Neutrophil (primary cell): ENCODE measurements around the gene COLGALT1.

Experiments
- H3K27ac ChIP-seq: fragments of 200-600 bp; sonication (generic); 2 replicates; pipeline ENCODE4 v1.5.1; 2016; ENCODE audit warnings: mild to moderate bottlenecking, moderate library complexity
- H3K27me3 ChIP-seq: fragments of 200-600 bp; sonication (generic); 2 replicates; pipeline ENCODE4 v1.6.0; 2016; ENCODE audit warnings: mild to moderate bottlenecking
- H3K36me3 ChIP-seq: fragments of 200-600 bp; sonication (generic); 2 replicates; pipeline ENCODE4 v1.5.1; 2017
- H3K4me1 ChIP-seq, 2 experiments: fragments of 200-600 bp in 1 of 2; sonication (generic) in 1 of 2; 1 replicate in 1 of 2; 2 replicates in 1 of 2; pipeline versions ENCODE4 v1.5.1 to v1.6.1; 2013 to 2016; ENCODE audit warnings: low read depth in 1 of 2, low read length in 1 of 2, mild to moderate bottlenecking in 1 of 2, moderate library complexity in 1 of 2; ENCODE audit not compliant: control insufficient read depth in 1 of 2, insufficient read depth in 1 of 2
- H3K4me3 ChIP-seq, 2 experiments: fragments of 200-600 bp in 1 of 2; sonication (generic) in 1 of 2; 1 replicate in 1 of 2; 2 replicates in 1 of 2; pipeline ENCODE4 v1.5.1; 2013 to 2016; ENCODE audit warnings: low read depth in 1 of 2, low read length in 1 of 2, mild to moderate bottlenecking in 1 of 2, moderate library complexity in 1 of 2
- H3K9me3 ChIP-seq: fragments of 200-600 bp; sonication (generic); 2 replicates; pipeline ENCODE4 v1.5.1; 2016
- CTCF ChIP-seq: fragments of 200-600 bp; sonication (generic); IDR thresholded peaks from 2 replicates; pipeline ENCODE4 v1.5.1; 2016; ENCODE audit warnings: antibody characterized with exemption

The COLGALT1 gene

DNA sequence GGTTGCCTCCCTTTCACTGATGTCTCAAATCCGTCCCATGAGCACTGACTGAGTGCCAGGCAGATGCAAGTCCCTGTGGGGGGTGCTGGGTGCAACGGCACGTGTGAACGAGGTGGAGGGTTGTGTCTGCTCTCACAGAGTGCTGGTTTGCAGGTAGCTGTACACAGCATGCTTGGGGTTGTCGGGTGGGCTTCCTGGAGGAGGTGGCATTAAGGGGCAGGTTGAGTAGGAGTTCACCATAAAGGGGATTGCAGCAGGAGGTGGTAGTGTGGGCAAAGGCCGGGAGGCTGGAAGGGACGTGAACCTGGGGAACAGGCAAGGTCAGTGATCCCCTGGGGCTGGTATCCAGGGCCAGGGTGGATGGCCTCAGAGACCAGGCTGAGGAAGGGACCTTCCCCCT, 17.2 kb downstream of the COLGALT1 start:
- Histone ChIP-seq H3K9me3 (no peaks in the 10 kb centered on the region), H3K4me1 (peaks cover 0 to 6% of the 10 kb centered on the region in 2 experiments), H3K27me3 (no peaks in the 10 kb centered on the region), H3K36me3 (peaks cover 82% of the 10 kb centered on the region), H3K4me3 (no peak overlapping the region), H3K27ac (no peak overlapping the region)
- no peak for TF ChIP-seq CTCF

- no peak overlapping the region for H3K27ac ChIP-seq
- TF ChIP-seq CTCF: no peak
- H3K27me3 ChIP-seq: no peaks in the 10 kb centered on the region
- H3K9me3 ChIP-seq: no peaks in the 10 kb centered on the region
- no peak overlapping the region for H3K4me3 ChIP-seq
- H3K36me3 ChIP-seq: peaks cover 84% of the 10 kb centered on the region
- H3K4me1 ChIP-seq: peaks cover 0 to 6% of the 10 kb centered on the region in 2 experiments
These were observed 20.7 kb downstream of the COLGALT1 start for GRCh38 chr19:17575871-17576757.

DNA sequence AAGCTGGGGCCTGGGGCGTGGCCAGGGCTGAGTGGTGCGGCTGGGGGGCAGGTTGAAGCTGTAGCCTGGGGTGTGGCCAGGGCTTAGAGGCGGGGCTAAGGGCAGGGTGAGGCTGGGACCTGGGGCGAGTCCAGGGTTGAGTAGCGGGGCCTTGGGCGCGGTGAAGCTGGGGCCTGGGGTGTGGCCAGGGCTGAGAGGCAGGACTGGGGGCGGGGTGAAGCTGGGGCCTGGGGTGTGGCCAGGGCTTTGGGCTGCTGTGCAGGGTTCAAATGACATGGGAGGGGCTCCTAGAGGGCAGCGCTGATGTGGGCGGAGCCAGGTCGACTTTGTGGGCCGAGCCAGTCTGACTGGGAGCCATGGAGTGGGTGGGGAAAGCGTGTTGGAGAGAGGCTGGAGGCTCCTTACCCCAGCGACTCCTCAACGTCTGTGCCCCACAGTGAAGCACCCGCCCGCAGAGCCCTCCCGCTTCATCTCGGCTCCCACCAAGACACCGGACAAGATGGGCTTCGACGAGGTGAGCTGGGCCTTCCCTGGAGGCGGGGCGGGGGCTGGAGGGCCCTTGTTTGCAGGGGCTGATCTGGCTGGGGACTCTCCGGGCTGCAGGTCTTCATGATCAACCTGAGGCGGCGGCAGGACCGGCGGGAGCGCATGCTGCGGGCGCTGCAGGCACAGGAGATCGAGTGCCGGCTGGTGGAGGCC, 21.5 kb downstream of the COLGALT1 start:
- no peaks in the 10 kb centered on the region for H3K9me3 ChIP-seq
- no peak overlapping the region for H3K4me3 ChIP-seq
- peaks cover 0 to 6% of the 10 kb centered on the region in 2 experiments for H3K4me1 ChIP-seq
- no peaks in the 10 kb centered on the region for H3K27me3 ChIP-seq
- no peak for TF ChIP-seq CTCF
- H3K36me3 ChIP-seq: peaks cover 84% of the 10 kb centered on the region
- no peak overlapping the region for H3K27ac ChIP-seq

GRCh38 chr19:17577457-17578097, 22.1 kb downstream of the COLGALT1 start:
- peaks cover 84% of the 10 kb centered on the region for H3K36me3 ChIP-seq
- H3K9me3 ChIP-seq: no peaks in the 10 kb centered on the region
- peaks cover 0 to 6% of the 10 kb centered on the region in 2 experiments for H3K4me1 ChIP-seq
- no peak overlapping the region for H3K27ac ChIP-seq
- TF ChIP-seq CTCF: no peak
- H3K4me3 ChIP-seq: no peak overlapping the region
- H3K27me3 ChIP-seq: no peaks in the 10 kb centered on the region

GRCh38 chr19:17579661-17580244, 24.3 kb downstream of the COLGALT1 start:
- Histone ChIP-seq H3K36me3 (peaks cover 86% of the 10 kb centered on the region), H3K27me3 (no peaks in the 10 kb centered on the region), H3K4me3 (no peak overlapping the region), H3K9me3 (no peaks in the 10 kb centered on the region), H3K4me1 (no peaks in the 10 kb centered on the region), H3K27ac (no peak overlapping the region)
- TF ChIP-seq CTCF: no peak
